ENCODE data around the gene SPECC1L. TPM values are rescaled to one million over a fixed set of nuclear protein-coding genes. Genes with fewer than 3 reads are reported as not detected.
"Not testable (repeated sequence)": the region's sequence is repeated elsewhere in the genome, so short reads cannot be mapped to it uniquely, and the experiment has no call there.

The SPECC1L gene
- total and polyA plus RNA-seq, 7 donors, result 17.4 to 52.6 (median 28.8) TPM

GRCh38 chr22:24264329-24264896, 6.2 kb upstream of the SPECC1L start:
- H3K4me1 ChIP-seq; H3K4me3 ChIP-seq; H3K36me3 ChIP-seq; H3K27me3 ChIP-seq; DNase-seq; H3K27ac ChIP-seq; H3K9me3 ChIP-seq; intact Hi-C loops (cut with DNase I): not testable (repeated sequence)
- WGBS, 2 donors, result 84 to 92% methylated on average over 3 of the region's 9 CpGs

GRCh38 chr22:24265734-24266133, 4.9 kb upstream of the SPECC1L start:
- Histone ChIP-seq H3K27ac (no peak overlapping the region), H3K27me3 (no peaks in the 10 kb centered on the region), H3K4me3 (no peak overlapping the region), H3K4me1 (peaks cover 0 to 4% (median 2%) of the 10 kb centered on the region in 4 donors), H3K9me3 (no peaks in the 10 kb centered on the region), H3K36me3 (no peaks in the 10 kb centered on the region)
- intact Hi-C loops (cut with DNase I), result no loop called here
- DNase-seq, result no peak
- TF ChIP-seq POLR2AphosphoS5 (IDR thresholded peaks at IDR 0.05) (no peak), POLR2A (IDR thresholded peaks at IDR 0.05) (no peak), EP300 (IDR thresholded peaks at IDR 0.05) (no peak)
- TF ChIP-seq, protein P1, sequence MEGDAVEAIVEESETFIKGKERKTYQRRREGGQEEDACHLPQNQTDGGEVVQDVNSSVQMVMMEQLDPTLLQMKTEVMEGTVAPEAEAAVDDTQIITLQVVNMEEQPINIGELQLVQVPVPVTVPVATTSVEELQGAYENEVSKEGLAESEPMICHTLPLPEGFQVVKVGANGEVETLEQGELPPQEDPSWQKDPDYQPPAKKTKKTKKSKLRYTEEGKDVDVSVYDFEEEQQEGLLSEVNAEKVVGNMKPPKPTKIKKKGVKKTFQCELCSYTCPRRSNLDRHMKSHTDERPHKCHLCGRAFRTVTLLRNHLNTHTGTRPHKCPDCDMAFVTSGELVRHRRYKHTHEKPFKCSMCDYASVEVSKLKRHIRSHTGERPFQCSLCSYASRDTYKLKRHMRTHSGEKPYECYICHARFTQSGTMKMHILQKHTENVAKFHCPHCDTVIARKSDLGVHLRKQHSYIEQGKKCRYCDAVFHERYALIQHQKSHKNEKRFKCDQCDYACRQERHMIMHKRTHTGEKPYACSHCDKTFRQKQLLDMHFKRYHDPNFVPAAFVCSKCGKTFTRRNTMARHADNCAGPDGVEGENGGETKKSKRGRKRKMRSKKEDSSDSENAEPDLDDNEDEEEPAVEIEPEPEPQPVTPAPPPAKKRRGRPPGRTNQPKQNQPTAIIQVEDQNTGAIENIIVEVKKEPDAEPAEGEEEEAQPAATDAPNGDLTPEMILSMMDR (IDR thresholded peaks at IDR 0.05), result no peak

DNA sequence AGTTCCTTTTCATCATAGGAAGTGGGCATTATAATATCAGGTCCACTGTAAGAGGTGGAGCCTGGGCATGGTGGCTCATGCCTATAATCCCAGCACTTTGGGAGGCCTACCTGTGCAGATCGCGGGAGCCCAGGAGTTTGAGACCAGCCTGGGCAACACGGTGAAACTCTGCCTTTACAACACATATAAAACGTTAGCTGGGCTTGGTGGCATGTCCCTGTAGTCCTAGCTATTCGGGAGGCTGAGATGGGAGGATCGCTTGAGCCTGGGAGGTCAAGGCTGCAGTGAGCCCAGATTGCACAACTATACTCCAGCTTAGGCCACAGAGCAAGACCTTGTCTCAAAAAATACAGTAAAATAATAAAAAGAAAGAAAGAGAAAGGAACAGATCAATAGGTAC, 4.1 kb upstream of the SPECC1L start:
- H3K4me3 ChIP-seq; intact Hi-C loops (cut with DNase I): not testable (repeated sequence)

GRCh38 chr22:24271386-24271854, 789 bp downstream of the SPECC1L start:
- WGBS, 2 donors, result 1 to 2% methylated on average over 25 of the region's 25 CpGs
- intact Hi-C loops (cut with DNase I), result no loop called here
- H3K36me3 ChIP-seq, result no peaks in the 10 kb centered on the region
- H3K27me3 ChIP-seq, result no peaks in the 10 kb centered on the region
- TF ChIP-seq, protein P1 (IDR thresholded peaks at IDR 0.05), result no peak
- TF ChIP-seq POLR2A (IDR thresholded peaks at IDR 0.05) (no peak), EP300 (IDR thresholded peaks at IDR 0.05) (no peak)
- H3K9me3 ChIP-seq, result no peaks in the 10 kb centered on the region
- DNase-seq, result no peak
- peak overlapping the region; percentile 87 to 96 (median 94) for H3K27ac ChIP-seq
- H3K4me1 ChIP-seq, result peaks cover 0 to 41% (median 36%) of the 10 kb centered on the region in 4 donors
- peak overlapping the region; percentile 72 to 94 (median 88) for H3K4me3 ChIP-seq

More for the DNA sequence above, 4.1 kb upstream of the SPECC1L start:
- not testable (repeated sequence) for H3K36me3 ChIP-seq, DNase-seq, H3K27ac ChIP-seq, H3K4me1 ChIP-seq, H3K9me3 ChIP-seq, H3K27me3 ChIP-seq
- 86 to 93% methylated on average over 6 of the region's 6 CpGs for WGBS, 2 donors

GRCh38 chr22:24273031-24273430, 2.4 kb downstream of the SPECC1L start:
- DNase-seq, H3K27me3 ChIP-seq, H3K27ac ChIP-seq, H3K4me3 ChIP-seq, H3K36me3 ChIP-seq, H3K9me3 ChIP-seq: not testable (repeated sequence)
- 71 to 88% methylated on average over 2 of the region's 2 CpGs for WGBS, 2 donors
- intact Hi-C loops (cut with DNase I), result loop anchor here (2.0 kb wide), 1 partner anchor 14 kb away; no protein-coding TSS in a partner anchor
- peaks cover 0 to 41% (median 36%) of the 10 kb centered on the region in 4 donors for H3K4me1 ChIP-seq

DNA sequence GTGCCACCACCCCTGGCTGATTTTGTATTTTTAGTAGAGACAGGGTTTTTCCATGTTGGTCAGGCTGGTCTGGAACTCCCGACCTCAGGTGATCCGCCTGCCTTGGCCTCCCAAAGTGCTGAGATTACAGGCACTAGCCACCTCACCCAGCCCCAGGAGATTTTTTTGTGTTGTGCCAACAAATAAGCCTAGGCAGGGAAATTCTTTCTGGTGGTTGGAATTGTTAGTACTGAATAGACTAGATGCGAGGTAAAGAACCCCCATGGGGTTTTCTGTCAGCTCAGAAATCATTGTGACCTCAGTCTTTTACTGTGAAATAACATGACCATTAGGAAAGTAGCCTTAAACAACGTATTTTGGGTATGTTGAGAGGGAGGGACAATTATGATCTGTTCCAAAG, 3.3 kb downstream of the SPECC1L start:
- intact Hi-C loops (cut with DNase I), result loop anchor here (2.0 kb wide), 1 partner anchor 13 kb away; no protein-coding TSS in a partner anchor
- peaks cover 0 to 46% (median 39%) of the 10 kb centered on the region in 4 donors for H3K4me1 ChIP-seq
- 79 to 82% methylated on average over 4 of the region's 4 CpGs for WGBS, 2 donors
- not testable (repeated sequence) for H3K36me3 ChIP-seq, H3K4me3 ChIP-seq, H3K27me3 ChIP-seq, DNase-seq, H3K9me3 ChIP-seq
- peak overlapping the region; percentile 26 to 67 (median 45) for H3K27ac ChIP-seq
